Measurements from ENCODE around the gene PLA2G2D. TPM values are rescaled to one million over a fixed set of nuclear protein-coding genes. Genes with fewer than 3 reads are reported as not detected.

The PLA2G2D gene
- total and polyA plus RNA-seq, 10 of the 15 experiments (the other 5 are each of a cell fraction or from before 2014, with no cell fraction given): 0.06 to 0.38 (median 0.16) TPM; not detected in 2

GRCh38 chr1:20124456-20125057 lies 5.2 kb upstream of the PLA2G2D start:
- Histone ChIP-seq H3K36me3 (ENCODE audit: control insufficient read depth in 2 of 2, insufficient read depth in 2 of 2, low read length in 1 of 2) (no peaks in the 10 kb centered on the region), H3K79me2 (ENCODE audit: control insufficient read depth, insufficient read depth, low read length) (no peaks in the 10 kb centered on the region), H3K9ac (ENCODE audit: control insufficient read depth, insufficient read depth, low read length) (no peak overlapping the region), H3K27ac (ENCODE audit: control insufficient read depth, insufficient read depth) (peak overlapping the region; percentile 33), H3K9me3 (replicated peaks; ENCODE audit: control insufficient read depth, insufficient read depth, low read length) (peaks cover 2% of the 10 kb centered on the region; the same call in 1 of the 3 replicates), H2AFZ (ENCODE audit: control insufficient read depth, low read depth, low read length) (no peak overlapping the region; the same call in 1 of the 2 replicates), H3K27me3 (replicated peaks in 1 of 2; ENCODE audit: control insufficient read depth in 2 of 2, insufficient read depth in 2 of 2, low read length in 1 of 2) (no peaks in the 10 kb centered on the region), H3K4me2 (ENCODE audit: control insufficient read depth, insufficient read depth) (0 out of 2 replicates have a peak overlapping the region, but pooled peaks have one; percentile 13), H3K4me1 (ENCODE audit: control insufficient read depth, insufficient read depth, low read length) (peaks cover 49% of the 10 kb centered on the region), H4K20me1 (ENCODE audit: control insufficient read depth, insufficient read depth) (no peaks in the 10 kb centered on the region), H3K4me3 (no peak overlapping the region)
- no TSS peak for BruUV-seq (replicated peaks)
- DNase-seq (ENCODE audit: low read depth, low spot score): no peak
- intact Hi-C loops (cut with micrococcal nuclease; ENCODE audit: unreplicated experiment): no loop called here
- WGBS (ENCODE audit: insufficient coverage, insufficient replicate concordance, low lambda C conversion rate, missing lambda C conversion rate): 65% methylated on average over 7 of the region's 7 CpGs
- ChIA-PET POLR2A (interaction anchor here (1.1 to 3.0 kb wide), 2 partner anchors 27 to 45 kb away, joined by 4 to 11 read pairs; no protein-coding TSS in a partner anchor), RAD21 (ENCODE audit: unreplicated experiment) (interaction anchor here (1.0 to 4.8 kb wide), 4 partner anchors 27 to 69 kb away, joined by 3 to 28 read pairs (median 12); no protein-coding TSS in a partner anchor), SMC1A (ENCODE audit: uncharacterized antibody, unreplicated experiment) (interaction anchor here (0.7 to 3.6 kb wide), 7 partner anchors 10 to 332 kb away, joined by 3 to 18 read pairs (median 5); no protein-coding TSS in a partner anchor), CTCF (interaction anchor here (0.6 to 3.3 kb wide), 6 partner anchors 10 to 471 kb away, joined by 3 to 17 read pairs (median 6); no protein-coding TSS in a partner anchor)
- in situ Hi-C loops (cut with MboI): no loop called here
- FAIRE-seq: no peak
- peak; percentile 75 for ATAC-seq
- TF ChIP-seq DPF2 (IDR thresholded peaks at IDR 0.05): peak; percentile 47; the same call in 1 of the 2 replicates
- peak; percentile 53; the same call in 1 of the 2 replicates for TF ChIP-seq JUNB (IDR thresholded peaks at IDR 0.05)
- peak; percentile 17 for TF ChIP-seq BCL3 (IDR thresholded peaks at IDR 0.05; ENCODE audit: borderline replicate concordance, insufficient read depth, low read depth, low read length, poor library complexity, severe bottlenecking)
- TF ChIP-seq ZNF592 (IDR thresholded peaks at IDR 0.05): no peak
- peak; percentile 86 for TF ChIP-seq SMARCA5 (IDR thresholded peaks at IDR 0.05)
- peak; percentile 57 for TF ChIP-seq RUNX3 (IDR thresholded peaks at IDR 0.05; ENCODE audit: low read length)
- peak; percentile 75; the same call in 1 of the 2 replicates for TF ChIP-seq ZNF217 (IDR thresholded peaks at IDR 0.05)
- TF ChIP-seq MAX (IDR thresholded peaks at IDR 0.05; ENCODE audit: low read depth, low read length): no peak
- TF ChIP-seq NKRF (conservative IDR thresholded peaks at IDR 0.05): 0 out of 2 replicates have a peak, but pooled peaks have one; percentile 34
- TF ChIP-seq FOXK2 (IDR thresholded peaks at IDR 0.05): no peak
- peak; percentile 33; the same call in 1 of the 2 replicates for TF ChIP-seq BCL11A (IDR thresholded peaks at IDR 0.05; ENCODE audit: low read depth, low read length)
- TF ChIP-seq MLLT1 (IDR thresholded peaks at IDR 0.05): no peak
- 0 out of 2 replicates have a peak, but pooled peaks have one; percentile 14 for TF ChIP-seq PAX5 (IDR thresholded peaks at IDR 0.05; ENCODE audit: borderline replicate concordance, low read depth, low read length)
- TF ChIP-seq CREM (IDR thresholded peaks at IDR 0.05; ENCODE audit: low read depth): peak; percentile 25; the same call in 1 of the 2 replicates
